GM18499 (cell line): Measurements from ENCODE around the gene C1orf50.
"Not testable (repeated sequence)": the region's sequence is repeated elsewhere in the genome, so short reads cannot be mapped to it uniquely, and the experiment has no call there.

ENCODE experiments used
- ATAC-seq: cut with Tn5 transposase; IDR thresholded peaks from one replicate; pipeline ENCODE4 v1.9.1; 2021; ENCODE audit warnings: moderate number of reproducible peaks; ENCODE audit not compliant: insufficient read depth, unreplicated experiment

The C1orf50 gene

GRCh38 chr1:42793824-42794223, 26.8 kb downstream of the C1orf50 start:
- no peak for ATAC-seq

- ATAC-seq: no peak
These were observed 30.4 kb downstream of the C1orf50 start for GRCh38 chr1:42797414-42797813.

DNA sequence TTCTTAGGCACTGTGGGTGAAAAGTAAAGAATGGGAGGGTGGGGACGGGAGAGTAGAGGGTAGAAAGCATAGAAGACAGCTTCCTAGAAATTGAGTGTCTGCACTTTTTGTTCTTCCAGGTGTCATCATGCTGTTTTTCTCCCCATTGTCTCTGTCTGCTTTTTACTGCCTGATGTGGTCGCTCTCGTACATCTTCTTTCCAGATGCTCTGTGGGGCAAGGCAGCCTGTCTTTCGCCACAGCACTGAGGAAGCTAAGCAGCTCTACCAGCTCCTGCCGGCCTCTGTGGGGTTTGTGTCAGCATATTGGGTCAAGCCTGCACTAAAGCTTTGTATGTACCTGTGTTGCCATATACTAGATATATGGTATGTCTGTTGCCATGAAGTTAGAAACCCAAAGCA, 30.9 kb downstream of the C1orf50 start:
- no peak for ATAC-seq

DNA sequence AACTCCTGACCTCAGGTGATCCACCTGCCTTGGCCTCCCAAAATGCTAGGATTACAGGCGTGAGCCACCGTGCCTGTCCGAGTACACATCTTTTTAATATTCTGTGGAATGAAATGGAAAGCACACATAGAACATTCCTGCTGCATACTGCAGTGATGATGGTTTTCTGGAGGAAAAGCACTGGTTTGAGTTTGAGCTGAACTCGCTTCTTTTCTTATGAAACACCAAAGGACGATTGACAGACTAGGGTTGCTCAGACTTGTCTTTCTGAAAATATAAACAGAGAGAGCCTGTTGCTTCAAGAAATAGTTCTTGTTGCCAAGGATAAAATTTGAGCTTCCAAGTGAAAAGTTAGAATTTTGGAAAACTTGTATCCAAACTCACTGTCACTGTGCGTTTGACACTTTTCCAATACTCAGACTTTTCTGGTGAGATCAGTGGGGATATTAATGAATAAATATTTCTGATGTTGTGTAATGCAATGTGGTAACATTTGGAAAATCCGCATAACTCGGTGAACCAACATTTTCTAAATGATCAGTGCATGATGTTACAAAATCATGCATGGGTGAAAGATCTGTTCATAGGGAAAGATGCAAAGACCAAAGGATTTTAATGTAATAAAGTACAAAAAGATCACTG, 34.9 kb downstream of the C1orf50 start:
- ATAC-seq: no peak

DNA sequence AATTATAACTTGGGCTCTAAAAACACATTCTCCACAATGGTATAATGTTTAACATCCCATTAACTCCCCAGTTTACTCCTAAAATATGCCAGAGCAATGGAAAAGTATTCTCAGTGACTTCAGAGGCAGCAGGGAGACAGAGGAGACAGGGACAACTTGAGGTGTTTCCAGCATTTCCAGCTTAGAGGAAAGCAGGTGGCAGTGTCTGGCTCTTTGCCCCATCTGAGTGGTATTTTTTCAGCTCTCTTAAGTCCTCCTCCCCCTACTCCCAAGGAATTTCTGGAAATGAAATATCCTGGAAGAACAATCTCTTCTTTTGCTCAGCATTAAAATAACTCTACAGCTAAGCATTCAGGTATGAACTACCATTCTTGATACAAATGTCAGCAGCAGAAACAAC, 39.1 kb downstream of the C1orf50 start:
- no peak for ATAC-seq

DNA sequence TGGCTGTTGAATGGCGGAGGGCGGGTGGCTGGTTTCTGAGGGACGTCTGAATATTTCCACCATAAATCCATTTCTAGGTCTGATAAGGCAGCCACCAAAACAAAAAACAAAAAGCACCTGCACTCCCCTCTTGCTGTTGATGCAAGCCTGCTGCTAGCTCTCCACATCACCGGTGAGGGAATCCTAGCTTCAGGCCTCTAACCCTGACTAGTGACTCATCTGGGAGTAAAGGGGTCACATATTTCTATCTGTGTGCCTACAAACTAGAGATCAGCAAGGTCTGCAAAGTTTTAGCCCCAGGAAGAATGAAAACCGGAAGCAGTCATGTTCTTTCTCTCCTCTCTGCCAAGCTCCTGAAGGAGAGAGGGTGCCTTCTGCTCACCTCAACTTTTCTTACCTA, 39.5 kb downstream of the C1orf50 start:
- ATAC-seq: no peak

DNA sequence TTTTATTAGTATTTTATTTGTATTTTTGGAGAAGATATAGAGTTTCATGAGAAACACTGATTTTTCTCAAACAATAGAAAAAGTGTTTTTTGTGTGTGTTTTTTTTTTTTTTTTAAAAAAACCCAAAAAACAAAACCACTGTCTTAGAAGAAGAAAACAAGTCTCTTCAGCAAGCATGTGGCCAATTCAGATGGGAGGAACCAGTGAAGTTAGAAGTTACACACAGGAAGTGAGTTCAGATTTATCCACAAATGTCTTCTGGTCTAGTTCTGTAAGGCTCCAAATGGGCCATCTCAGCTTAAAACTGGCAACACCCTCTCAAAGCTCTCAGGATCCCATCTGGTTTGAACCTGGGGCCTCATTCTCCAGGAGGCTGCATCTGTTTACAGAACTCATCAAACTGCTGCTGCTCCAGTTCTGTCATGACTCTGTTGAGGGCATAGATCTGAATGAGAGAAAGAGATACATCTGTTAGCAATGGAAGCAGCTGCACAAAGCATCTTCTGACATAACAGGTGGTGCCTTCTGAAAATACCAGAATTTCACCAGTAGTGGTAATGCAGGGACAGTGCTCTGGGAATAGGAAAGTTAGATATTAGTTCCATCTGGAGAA, 40.1 kb downstream of the C1orf50 start:
- no peak for ATAC-seq

GRCh38 chr1:42814815-42815214, 47.8 kb downstream of the C1orf50 start:
- not testable (repeated sequence) for ATAC-seq

DNA sequence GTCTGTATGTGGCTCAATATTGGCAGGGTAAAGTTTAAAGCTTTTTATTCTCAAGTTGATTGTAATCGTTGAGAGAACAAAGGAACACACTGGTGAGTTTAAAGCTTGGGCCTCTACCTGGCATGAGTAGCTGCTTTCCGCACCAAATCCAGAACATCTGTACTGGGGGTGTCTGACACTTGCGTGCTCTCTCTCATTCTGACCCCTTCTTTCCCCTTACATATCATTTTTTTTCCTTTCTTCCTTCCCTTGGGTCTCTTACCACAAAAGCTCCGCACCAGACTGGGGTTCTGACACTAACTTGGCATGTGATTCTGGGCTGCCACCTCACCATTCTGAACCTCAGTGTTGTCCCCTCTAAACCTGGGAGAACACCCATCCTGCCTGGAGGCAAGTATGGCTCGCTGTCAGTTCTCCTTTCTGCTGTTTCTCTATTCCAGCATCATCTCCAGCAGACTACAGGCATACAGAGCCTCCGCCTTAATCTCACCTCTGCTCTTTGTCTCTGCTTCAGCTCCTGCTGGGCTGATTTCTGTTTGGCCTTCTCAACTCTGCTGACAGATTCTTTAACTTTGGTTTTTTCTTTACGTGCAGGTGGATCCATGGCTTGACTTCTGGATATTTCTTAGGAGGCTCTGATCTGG, 49.0 kb downstream of the C1orf50 start:
- no peak for ATAC-seq

GRCh38 chr1:42816585-42817439, 49.8 kb downstream of the C1orf50 start, which contains the start of the genes ERMAP and SVBP:
ERMAP (plus strand) TSS chr1:42817122; CDS start chr1:42830449, 13,327 bp downstream.
SVBP (minus strand) TSS chr1:42817397; CDS start chr1:42816544, 853 bp downstream.
- ATAC-seq: no peak

DNA sequence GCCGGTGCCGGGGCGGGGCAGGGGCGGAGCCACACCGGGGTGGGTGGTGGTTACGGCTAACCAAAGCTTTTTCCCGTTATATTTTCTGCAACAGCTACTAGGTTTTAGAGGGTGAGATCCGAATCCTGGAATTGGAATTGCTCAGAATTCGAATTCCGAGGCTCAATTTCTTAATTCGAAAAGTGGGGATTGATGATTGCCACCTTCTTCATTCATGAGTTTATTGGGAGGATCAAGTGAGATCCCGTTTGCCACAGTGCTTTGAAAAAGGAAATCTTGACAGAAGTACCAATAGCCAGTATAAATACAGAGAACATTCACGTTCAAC, 50.4 kb downstream of the C1orf50 start:
- ATAC-seq: no peak

DNA sequence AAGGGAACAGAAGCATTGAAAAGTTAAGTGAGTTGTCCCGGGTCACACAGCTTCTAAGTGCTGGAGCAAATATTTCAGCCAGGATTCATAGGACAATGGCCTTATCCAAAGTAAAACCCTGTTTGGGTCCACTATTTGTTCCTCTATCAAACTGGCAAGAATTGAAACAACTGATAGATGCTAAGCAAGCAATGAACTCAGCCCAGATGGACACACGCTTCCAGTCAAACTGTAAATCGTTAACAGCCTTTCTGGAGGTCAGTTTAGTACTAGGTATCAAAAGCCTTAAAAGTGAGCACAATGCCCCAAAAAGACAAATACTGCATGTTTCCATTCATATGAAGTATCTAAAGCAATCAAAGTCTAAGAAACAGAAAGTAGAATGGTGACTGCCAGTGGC, 50.9 kb downstream of the C1orf50 start:
- no peak for ATAC-seq

DNA sequence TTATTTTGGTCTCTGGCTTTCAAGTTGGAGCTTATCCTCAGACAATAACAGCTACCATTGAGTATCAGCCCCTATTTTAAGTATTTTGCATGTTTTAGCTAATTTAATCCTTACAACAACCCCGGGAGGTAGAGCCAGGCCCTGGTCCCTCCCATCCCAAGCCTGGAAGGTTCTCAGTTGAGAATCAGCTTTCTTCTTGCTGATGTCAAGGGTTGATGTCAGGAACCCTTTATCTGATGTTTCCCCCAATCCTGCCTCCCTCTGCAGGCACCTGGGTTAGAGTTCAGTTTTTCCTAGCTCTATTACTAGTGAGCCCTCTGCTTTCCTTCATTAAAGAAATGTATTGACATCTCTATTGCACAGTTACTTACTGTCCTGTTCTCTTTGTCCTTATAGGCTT, 53.8 kb downstream of the C1orf50 start:
- ATAC-seq: no peak

DNA sequence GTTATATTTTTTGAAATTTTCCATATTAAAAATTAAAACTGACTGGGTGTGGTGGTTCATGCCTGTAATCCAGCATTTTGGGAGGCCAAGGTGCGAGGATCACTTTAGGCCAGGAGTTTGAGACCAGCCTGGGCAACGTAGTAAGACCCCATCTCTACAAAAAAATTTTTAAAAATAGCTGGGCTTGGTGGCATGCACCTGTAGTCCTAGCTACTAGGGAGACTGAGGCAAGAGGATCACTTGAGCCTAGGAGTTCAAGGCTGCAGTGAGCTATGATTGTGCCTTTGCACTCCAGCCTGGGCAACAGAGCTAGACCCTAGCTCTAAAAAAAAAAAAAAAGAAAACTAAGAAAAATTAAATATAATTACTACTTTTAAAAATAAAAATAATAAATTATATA, 54.6 kb downstream of the C1orf50 start:
- ATAC-seq: no peak

GRCh38 chr1:42822800-42823392, 55.8 kb downstream of the C1orf50 start:
- ATAC-seq: no peak

- ATAC-seq: no peak
These were observed 57.5 kb downstream of the C1orf50 start for GRCh38 chr1:42824481-42825035.

- no peak for ATAC-seq
These were observed 58.2 kb downstream of the C1orf50 start for GRCh38 chr1:42825036-42825851.
